CD4-positive, alpha-beta memory T cell (primary cell): ENCODE measurements around the gene RNASET2. TPM values are rescaled to one million over a fixed set of nuclear protein-coding genes. Genes with fewer than 3 reads are reported as not detected.

ENCODE experiments used
- CTCF ChIA-PET: fragments of 350-600 bp; sonication (Branson Sonifier 250); formaldehyde crosslinking; loops from one replicate; lab custom pipeline; 2021; ENCODE audit warnings: inconsistent platforms; ENCODE audit not compliant: partially characterized antibody; lab: Charles Lee
- POLR2A ChIA-PET: fragments of 350-600 bp; sonication (Branson Sonifier 250); formaldehyde crosslinking; loops from one replicate; lab custom pipeline; 2021; ENCODE audit not compliant: partially characterized antibody; lab: Charles Lee
- DNase-seq, 5 donors: peaks; one replicate each; pipeline versions ENCODE4 v3.0.0 to v3.0.0-alpha.2; 2020 to 2022; ENCODE audit warnings: mixed read lengths in 1 of 5
- H3K27ac ChIP-seq: one replicate; pipeline ENCODE4 v1.7.0; 2013; ENCODE audit warnings: low read depth, low read length
- H3K27me3 ChIP-seq: 2 replicates; pipeline ENCODE4 v1.7.0; 2013; ENCODE audit warnings: mild to moderate bottlenecking, low read length, moderate library complexity; ENCODE audit not compliant: insufficient read depth
- H3K36me3 ChIP-seq: 2 replicates; pipeline ENCODE4 v1.7.0; 2013; ENCODE audit warnings: mild to moderate bottlenecking, low read length, moderate library complexity; ENCODE audit not compliant: insufficient read depth
- H3K4me1 ChIP-seq: 2 replicates; pipeline ENCODE4 v1.7.0; 2013; ENCODE audit warnings: mild to moderate bottlenecking, low read length, moderate library complexity; ENCODE audit not compliant: insufficient read depth
- H3K4me3 ChIP-seq, 2 donors: one replicate each; pipeline ENCODE4 v1.7.0; 2013; ENCODE audit warnings: low read length in 2 of 2, mild to moderate bottlenecking in 1 of 2
- H3K9me3 ChIP-seq, 2 donors: one replicate each; pipeline ENCODE4 v1.7.0; 2013; ENCODE audit warnings: low read length in 2 of 2, control low read depth in 1 of 2; ENCODE audit not compliant: control insufficient read depth in 1 of 2
- H3K27ac Mint-ChIP-seq, 7 donors: one replicate each; pipeline ENCODE4 v1.8.0; 2020 to 2021; ENCODE audit warnings: mixed read lengths in 7 of 7, mild to moderate bottlenecking in 6 of 7, inconsistent platforms in 3 of 7, moderate library complexity in 3 of 7
- H3K27me3 Mint-ChIP-seq, 2 donors: one replicate each; pipeline ENCODE4 v1.8.0; 2020 to 2021; ENCODE audit warnings: mixed read lengths in 2 of 2
- H3K36me3 Mint-ChIP-seq, 2 donors: one replicate each; pipeline ENCODE4 v1.8.0; 2020 to 2021; ENCODE audit warnings: mixed read lengths in 2 of 2, inconsistent platforms in 1 of 2, mild to moderate bottlenecking in 1 of 2
- H3K4me1 Mint-ChIP-seq, 4 donors: one replicate each; pipeline ENCODE4 v1.8.0; 2020 to 2021; ENCODE audit warnings: mixed read lengths in 4 of 4, mild to moderate bottlenecking in 1 of 4
- H3K4me3 Mint-ChIP-seq, 8 donors: one replicate each; pipeline ENCODE4 v1.8.0; 2020 to 2021; ENCODE audit warnings: mixed read lengths in 8 of 8, mild to moderate bottlenecking in 7 of 8, moderate library complexity in 6 of 8, inconsistent platforms in 3 of 8
- H3K9me3 Mint-ChIP-seq, 8 donors: one replicate each; pipeline ENCODE4 v1.8.0; 2020 to 2021; ENCODE audit warnings: mixed read lengths in 8 of 8, mild to moderate bottlenecking in 5 of 8, inconsistent platforms in 3 of 8, moderate library complexity in 1 of 8
- intact Hi-C: fragments of 100-400 bp; cut with micrococcal nuclease; formaldehyde crosslinking; loops from one replicate; pipeline ENCODE4 v1.15.1; 2023
- polyA plus RNA-seq, 2 donors: library from polyadenylated mRNA; unstranded; fragments of 300-500 nt; fragmentation: Illumina TruSeq; gene quantifications; one replicate each; pipeline ENCODE4 v1.2.3, GENCODE V29; 2021
- total RNA-seq, 2 experiments: library from RNA; stranded (reverse); gene quantifications; one replicate each; pipeline ENCODE4 v1.2.3, GENCODE V29; 2021

The RNASET2 gene
- total and polyA plus RNA-seq, 4 experiments from 2014 or later = 296 to 586 (median 425) TPM

- ChIA-PET POLR2A (interaction anchor here (0.6 to 4.0 kb wide), 21 partner anchors 9 to 144 kb away, joined by 3 to 41 read pairs (median 5); partner anchors contain the start of genes CCR6 and RNASET2), CTCF (interaction anchor here (0.6 to 5.9 kb wide), 13 partner anchors 10 to 143 kb away, joined by 3 to 40 read pairs (median 4); no protein-coding TSS in a partner anchor)
- peak in 2 of 5 donors; percentile 24 to 41 for DNase-seq
- intact Hi-C loops = loop anchor here (1.0 to 2.0 kb wide), 7 partner anchors 41 to 372 kb away; partner anchors contain the start of gene RPS6KA2
- Histone ChIP-seq H3K4me1 (peaks cover 38% of the 10 kb centered on the region), H3K4me3 (peak overlapping the region; percentile 85 to 95), H3K9me3 (no peaks in the 10 kb centered on the region), H3K36me3 (no peaks in the 10 kb centered on the region), H3K27ac (peak overlapping the region; percentile 81), H3K27me3 (no peaks in the 10 kb centered on the region)
- Mint-ChIP-seq H3K4me1 (peaks cover 24 to 35% (median 32%) of the 10 kb centered on the region in 4 donors), H3K27ac (peak overlapping the region; percentile 13 to 70 (median 64)), H3K27me3 (no peaks in the 10 kb centered on the region), H3K4me3 (peak overlapping the region; percentile 85 to 94 (median 91)), H3K9me3 (no peaks in the 10 kb centered on the region), H3K36me3 (peaks cover 8 to 14% of the 10 kb centered on the region in 2 donors)
These were observed 42.1 kb upstream of the RNASET2 start for GRCh38 chr6:166998256-166999144.

- H3K36me3 ChIP-seq = no peaks in the 10 kb centered on the region
- H3K9me3 Mint-ChIP-seq = no peaks in the 10 kb centered on the region
- H3K9me3 ChIP-seq = no peaks in the 10 kb centered on the region
- H3K27ac Mint-ChIP-seq = peak overlapping the region; percentile 47 to 89 (median 71)
- H3K27ac ChIP-seq = peak overlapping the region; percentile 81
- H3K4me1 ChIP-seq = peaks cover 38% of the 10 kb centered on the region
- no peaks in the 10 kb centered on the region for H3K27me3 ChIP-seq
- ChIA-PET POLR2A (interaction anchor here (0.6 to 4.0 kb wide), 7 partner anchors 41 to 144 kb away, joined by 3 to 41 read pairs (median 24); partner anchors contain the start of genes CCR6 and RNASET2), CTCF (interaction anchor here (0.6 to 5.9 kb wide), 5 partner anchors 14 to 143 kb away, joined by 3 to 40 read pairs (median 3); no protein-coding TSS in a partner anchor)
- H3K4me3 ChIP-seq = peak overlapping the region; percentile 2 to 95
- H3K27me3 Mint-ChIP-seq = no peaks in the 10 kb centered on the region
- peak overlapping the region; percentile 85 to 93 (median 89) for H3K4me3 Mint-ChIP-seq
- peaks cover 24 to 35% (median 32%) of the 10 kb centered on the region in 4 donors for H3K4me1 Mint-ChIP-seq
- H3K36me3 Mint-ChIP-seq = peaks cover 8 to 14% of the 10 kb centered on the region in 2 donors
- intact Hi-C loops = loop anchor here (2.0 kb wide), 5 partner anchors 43 to 371 kb away; partner anchors contain the start of gene RPS6KA2
- peak; percentile 38 to 69 (median 48) for DNase-seq
These were observed 41.5 kb upstream of the RNASET2 start for GRCh38 chr6:166997768-166998255.

- CTCF ChIA-PET = interaction anchor here (1.2 to 5.9 kb wide), 2 partner anchors 144 kb away, joined by 4 to 40 read pairs; no protein-coding TSS in a partner anchor
- POLR2A ChIA-PET = interaction anchor here (0.6 to 4.0 kb wide), 4 partner anchors 41 to 125 kb away, joined by 3 to 41 read pairs (median 15); partner anchors contain the start of genes CCR6 and RNASET2
- H3K4me1 Mint-ChIP-seq = peaks cover 24 to 35% (median 32%) of the 10 kb centered on the region in 4 donors
These were observed 41.0 kb upstream of the RNASET2 start for GRCh38 chr6:166997348-166997747.

DNA sequence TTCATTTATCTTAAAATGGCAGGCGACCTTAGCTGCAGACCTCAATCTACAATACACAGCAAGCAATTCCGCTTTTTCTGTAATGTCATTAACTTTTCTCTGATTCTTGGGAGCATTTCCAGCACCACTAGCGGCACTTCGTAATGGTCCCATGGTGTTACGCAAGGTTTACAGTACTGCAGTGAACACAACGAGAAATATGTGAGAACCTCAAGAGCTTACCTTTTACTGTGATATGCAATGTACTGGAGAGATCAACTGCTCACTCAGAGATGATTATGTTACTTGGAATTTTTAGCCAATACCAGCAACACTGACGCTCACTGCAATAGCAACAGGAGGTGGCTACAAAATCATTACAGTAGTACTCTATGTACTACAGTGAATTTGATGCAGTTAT is 40.1 kb upstream of the RNASET2 start:
- no peaks in the 10 kb centered on the region for H3K36me3 ChIP-seq
- no peaks in the 10 kb centered on the region for H3K9me3 ChIP-seq
- ChIA-PET POLR2A (interaction anchor here (0.6 to 1.4 kb wide), 2 partner anchors 12 to 25 kb away, joined by 3 read pairs; no protein-coding TSS in a partner anchor), CTCF (interaction anchor here (0.8 to 1.5 kb wide), 5 partner anchors 46 to 222 kb away, joined by 3 to 5 read pairs (median 4); no protein-coding TSS in a partner anchor)
- no peaks in the 10 kb centered on the region for H3K27me3 ChIP-seq
- H3K4me1 Mint-ChIP-seq = peaks cover 23 to 33% (median 27%) of the 10 kb centered on the region in 4 donors
- no peaks in the 10 kb centered on the region for H3K9me3 Mint-ChIP-seq
- H3K27me3 Mint-ChIP-seq = no peaks in the 10 kb centered on the region
- H3K4me3 ChIP-seq = no peak overlapping the region
- H3K27ac Mint-ChIP-seq = no peak overlapping the region
- H3K27ac ChIP-seq = no peak overlapping the region
- H3K36me3 Mint-ChIP-seq = peaks cover 8 to 18% of the 10 kb centered on the region in 2 donors
- intact Hi-C loops = no loop called here
- peak overlapping the region in 2 of 8 donors; percentile 17 to 40 for H3K4me3 Mint-ChIP-seq
- peaks cover 26% of the 10 kb centered on the region for H3K4me1 ChIP-seq
- no peak for DNase-seq

More at GRCh38 chr6:166997348-166997747, 41.0 kb upstream of the RNASET2 start:
- no peaks in the 10 kb centered on the region for H3K9me3 ChIP-seq
- H3K9me3 Mint-ChIP-seq = no peaks in the 10 kb centered on the region
- peaks cover 35% of the 10 kb centered on the region for H3K4me1 ChIP-seq
- H3K36me3 ChIP-seq = no peaks in the 10 kb centered on the region
- peaks cover 8 to 15% of the 10 kb centered on the region in 2 donors for H3K36me3 Mint-ChIP-seq
- peak overlapping the region; percentile 47 to 89 (median 71) for H3K27ac Mint-ChIP-seq
- no peak for DNase-seq
- peak overlapping the region; percentile 2 to 95 for H3K4me3 ChIP-seq
- H3K27me3 ChIP-seq = no peaks in the 10 kb centered on the region
- H3K4me3 Mint-ChIP-seq = peak overlapping the region; percentile 85 to 93 (median 89)
- H3K27me3 Mint-ChIP-seq = no peaks in the 10 kb centered on the region
- intact Hi-C loops = no loop called here
- no peak overlapping the region for H3K27ac ChIP-seq

DNA sequence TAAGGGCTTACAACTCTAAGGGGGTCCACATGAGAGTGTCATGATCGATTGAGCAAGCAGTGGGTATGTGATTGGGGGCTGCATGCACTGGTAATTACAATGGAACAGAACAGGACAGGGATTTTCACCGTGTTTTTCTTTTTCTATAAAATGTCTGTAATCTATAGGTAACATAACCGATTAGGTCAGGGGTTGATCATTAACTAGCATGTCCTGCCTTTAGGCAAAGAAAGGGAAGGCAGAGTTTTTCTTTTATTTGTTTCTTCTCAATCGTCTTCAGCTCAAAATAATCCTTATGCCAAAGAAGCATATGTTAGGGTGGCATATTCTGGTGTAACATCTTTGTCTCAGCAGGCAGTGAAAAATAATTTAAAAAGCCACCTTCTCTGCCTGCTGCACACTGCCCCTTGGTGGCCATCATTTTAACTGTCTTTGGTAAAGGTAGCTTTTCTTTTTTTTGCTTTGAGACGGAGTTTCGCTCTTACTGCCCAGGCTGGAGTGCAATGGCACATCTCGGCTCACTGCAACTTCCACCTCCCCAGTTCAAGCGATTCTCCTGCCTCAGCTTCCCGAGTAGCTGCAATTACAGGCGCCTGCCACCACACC is 33.2 kb upstream of the RNASET2 start:
- Mint-ChIP-seq H3K36me3 (peaks cover 8 to 10% of the 10 kb centered on the region in 2 donors), H3K4me1 (peaks cover 20 to 33% (median 24%) of the 10 kb centered on the region in 4 donors), H3K4me3 (peak overlapping the region in 1 of 8 donors; percentile 12), H3K9me3 (no peaks in the 10 kb centered on the region), H3K27me3 (no peaks in the 10 kb centered on the region), H3K27ac (peak overlapping the region in 2 of 7 donors; percentile 67 to 78)
- no peak overlapping the region for H3K27ac ChIP-seq
- H3K4me3 ChIP-seq = no peak overlapping the region
- no peaks in the 10 kb centered on the region for H3K9me3 ChIP-seq
- ChIA-PET POLR2A (interaction anchor here (0.8 to 5.6 kb wide), 18 partner anchors 8 to 214 kb away, joined by 3 to 66 read pairs (median 4); partner anchors contain the start of genes CEP43 and RNASET2), CTCF (interaction anchor here (0.6 to 6.8 kb wide), 53 partner anchors 10 to 714 kb away, joined by 3 to 244 read pairs (median 5); partner anchors contain the start of genes CCR6, CEP43 and RNASET2)
- H3K4me1 ChIP-seq = peaks cover 11% of the 10 kb centered on the region
- H3K36me3 ChIP-seq = no peaks in the 10 kb centered on the region
- intact Hi-C loops = loop anchor here (1.0 to 5.0 kb wide), 5 partner anchors 33 to 203 kb away; partner anchors contain the start of gene RNASET2
- peak; percentile 47 to 74 (median 56) for DNase-seq
- H3K27me3 ChIP-seq = no peaks in the 10 kb centered on the region

- ChIA-PET POLR2A (interaction anchor here (0.9 to 5.6 kb wide), 10 partner anchors 11 to 213 kb away, joined by 3 to 66 read pairs (median 8); partner anchors contain the start of genes CEP43 and RNASET2), CTCF (interaction anchor here (0.5 to 6.8 kb wide), 33 partner anchors 10 to 666 kb away, joined by 3 to 244 read pairs (median 9); partner anchors contain the start of genes CCR6, CEP43 and RNASET2)
- no peak for DNase-seq
- no peaks in the 10 kb centered on the region for H3K36me3 ChIP-seq
- intact Hi-C loops = loop anchor here (1.0 to 5.0 kb wide), 5 partner anchors 32 to 202 kb away; partner anchors contain the start of gene RNASET2
- Mint-ChIP-seq H3K4me1 (peaks cover 18 to 33% (median 23%) of the 10 kb centered on the region in 4 donors), H3K9me3 (no peaks in the 10 kb centered on the region), H3K27me3 (no peaks in the 10 kb centered on the region), H3K36me3 (peaks cover 6 to 8% of the 10 kb centered on the region in 2 donors), H3K27ac (peak overlapping the region in 2 of 7 donors; percentile 4 to 29), H3K4me3 (no peak overlapping the region)
- no peak overlapping the region for H3K4me3 ChIP-seq
- no peak overlapping the region for H3K27ac ChIP-seq
- no peaks in the 10 kb centered on the region for H3K9me3 ChIP-seq
- H3K27me3 ChIP-seq = no peaks in the 10 kb centered on the region
- peaks cover 11% of the 10 kb centered on the region for H3K4me1 ChIP-seq
These were observed 32.4 kb upstream of the RNASET2 start for GRCh38 chr6:166988674-166989201.
